Stimulated activated CD8-positive, alpha-beta memory T cell treated with anti-CD3 and anti-CD28 coated beads, Interleukin-7, amount 100 ng/mL, for 4 hours (primary cell): ENCODE data around the gene FER1L5.

Source experiments
- DNase-seq, 2 donors: peaks; one replicate each; pipeline ENCODE4 v3.0.0-alpha.2; 2020; ENCODE audit warnings: low read depth in 2 of 2

The FER1L5 gene

GRCh38 chr2:96642564-96643360, at the start of gene FER1L5:
FER1L5 (plus strand) TSS chr2:96642764; CDS start chr2:96642837, 73 bp downstream.
- DNase-seq, result no peak

- no peak for DNase-seq
Observed at GRCh38 chr2:96594282-96594681, 48.3 kb upstream of the FER1L5 start.

GRCh38 chr2:96594691-96595152, 47.8 kb upstream of the FER1L5 start:
- DNase-seq, result no peak

- DNase-seq, result no peak
Observed at GRCh38 chr2:96596596-96596995, 46.0 kb upstream of the FER1L5 start.

- DNase-seq, result no peak
Observed at GRCh38 chr2:96599941-96600340, 42.6 kb upstream of the FER1L5 start.

- DNase-seq, result no peak
Observed at GRCh38 chr2:96601382-96602292, 40.9 kb upstream of the FER1L5 start.

GRCh38 chr2:96602330-96602823, 40.2 kb upstream of the FER1L5 start:
- DNase-seq, result no peak

GRCh38 chr2:96604104-96604503, 38.5 kb upstream of the FER1L5 start:
- DNase-seq, result no peak

GRCh38 chr2:96608469-96609455, 33.8 kb upstream of the FER1L5 start:
- DNase-seq, result no peak

- no peak for DNase-seq
Observed at GRCh38 chr2:96616128-96616527, 26.4 kb upstream of the FER1L5 start.

GRCh38 chr2:96616535-96616934, 26.0 kb upstream of the FER1L5 start:
- no peak for DNase-seq

- no peak for DNase-seq
Observed at GRCh38 chr2:96617012-96617411, 25.6 kb upstream of the FER1L5 start.

- DNase-seq, result no peak
Observed at GRCh38 chr2:96618596-96619283, 23.8 kb upstream of the FER1L5 start.

- DNase-seq, result no peak
Observed at GRCh38 chr2:96622544-96622943, 20.0 kb upstream of the FER1L5 start.

GRCh38 chr2:96623116-96623515, 19.4 kb upstream of the FER1L5 start:
- DNase-seq, result no peak

GRCh38 chr2:96625571-96626552, 16.7 kb upstream of the FER1L5 start:
- DNase-seq, result no peak

- no peak for DNase-seq
Observed at GRCh38 chr2:96626553-96626942, 16.0 kb upstream of the FER1L5 start.

GRCh38 chr2:96631804-96632435, 10.6 kb upstream of the FER1L5 start:
- DNase-seq, result no peak

- no peak for DNase-seq
Observed at GRCh38 chr2:96633641-96634040, 8.9 kb upstream of the FER1L5 start.
